ENCODE data around the gene RMDN3. TPM values are rescaled to one million over a fixed set of nuclear protein-coding genes. Genes with fewer than 3 reads are reported as not detected.
A peak's percentile ranks its signal among the peaks of the same experiment; 100 is the strongest.

RMDN3 gene
- total and polyA plus RNA-seq, 9 of the 15 experiments (the other 6 are each of a cell fraction or from before 2014, with no cell fraction given): 8.1 to 38.2 (median 25.9) TPM

DNA sequence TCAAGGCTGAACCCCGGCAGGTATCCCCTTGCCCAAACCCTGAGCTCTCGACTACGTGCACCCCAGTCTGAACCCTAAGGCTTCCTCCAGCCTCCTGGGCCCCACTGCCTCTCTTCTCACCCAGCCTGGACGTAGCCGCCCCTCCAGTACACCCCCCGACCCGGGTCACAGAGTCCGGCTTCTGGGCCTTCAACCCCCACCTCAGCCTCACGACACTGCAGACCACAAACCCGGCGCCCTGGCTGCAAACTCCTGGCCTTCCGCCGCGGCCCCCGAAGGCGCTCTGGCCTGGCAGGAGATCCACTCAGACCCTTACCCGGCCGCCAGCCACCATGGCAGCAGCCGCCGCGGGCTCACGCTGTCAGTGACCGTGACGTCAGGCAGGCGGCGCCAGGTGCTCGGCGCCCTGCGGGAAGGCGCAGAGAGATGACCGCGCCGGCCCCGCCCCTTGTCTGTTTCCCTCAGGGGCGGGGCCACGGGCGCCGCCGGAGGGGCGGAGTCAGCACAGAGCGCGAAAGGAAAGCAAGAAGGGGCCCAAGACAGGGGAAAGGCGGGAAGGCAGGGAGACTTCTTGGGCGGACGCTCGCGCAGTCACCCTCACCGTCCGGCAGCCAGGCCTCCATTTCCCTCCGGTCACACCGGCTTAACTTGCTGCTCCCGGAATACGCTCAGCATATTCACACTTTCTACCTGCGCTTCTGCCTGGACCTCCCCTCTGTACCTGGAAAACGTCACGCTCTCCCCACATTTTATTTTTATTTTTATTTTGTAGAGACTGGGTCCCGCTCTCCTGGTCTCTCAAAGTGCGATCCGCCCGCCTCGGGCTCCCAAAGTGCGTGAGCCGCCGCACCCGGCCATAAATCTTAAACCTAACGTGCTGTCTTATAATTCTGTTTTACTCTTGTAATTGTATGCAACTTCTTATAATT, at the start of gene RMDN3 (continued):
- TF ChIP-seq, protein P1, sequence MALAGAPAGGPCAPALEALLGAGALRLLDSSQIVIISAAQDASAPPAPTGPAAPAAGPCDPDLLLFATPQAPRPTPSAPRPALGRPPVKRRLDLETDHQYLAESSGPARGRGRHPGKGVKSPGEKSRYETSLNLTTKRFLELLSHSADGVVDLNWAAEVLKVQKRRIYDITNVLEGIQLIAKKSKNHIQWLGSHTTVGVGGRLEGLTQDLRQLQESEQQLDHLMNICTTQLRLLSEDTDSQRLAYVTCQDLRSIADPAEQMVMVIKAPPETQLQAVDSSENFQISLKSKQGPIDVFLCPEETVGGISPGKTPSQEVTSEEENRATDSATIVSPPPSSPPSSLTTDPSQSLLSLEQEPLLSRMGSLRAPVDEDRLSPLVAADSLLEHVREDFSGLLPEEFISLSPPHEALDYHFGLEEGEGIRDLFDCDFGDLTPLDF (CRISPR knock-in tag; IDR thresholded peaks at IDR 0.05): peak; percentile 95
- TF ChIP-seq, protein P2, sequence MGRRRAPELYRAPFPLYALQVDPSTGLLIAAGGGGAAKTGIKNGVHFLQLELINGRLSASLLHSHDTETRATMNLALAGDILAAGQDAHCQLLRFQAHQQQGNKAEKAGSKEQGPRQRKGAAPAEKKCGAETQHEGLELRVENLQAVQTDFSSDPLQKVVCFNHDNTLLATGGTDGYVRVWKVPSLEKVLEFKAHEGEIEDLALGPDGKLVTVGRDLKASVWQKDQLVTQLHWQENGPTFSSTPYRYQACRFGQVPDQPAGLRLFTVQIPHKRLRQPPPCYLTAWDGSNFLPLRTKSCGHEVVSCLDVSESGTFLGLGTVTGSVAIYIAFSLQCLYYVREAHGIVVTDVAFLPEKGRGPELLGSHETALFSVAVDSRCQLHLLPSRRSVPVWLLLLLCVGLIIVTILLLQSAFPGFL (CRISPR knock-in tag; IDR thresholded peaks at IDR 0.05): no peak
- TF ChIP-seq BRD4 (IDR thresholded peaks at IDR 0.05): peak; percentile 82; the same call in 1 of the 2 replicates
- TF ChIP-seq PML (IDR thresholded peaks at IDR 0.05; ENCODE audit: low read length): peak; percentile 81
- TF ChIP-seq TCF7 (IDR thresholded peaks at IDR 0.05; ENCODE audit: borderline replicate concordance): no peak
- TF ChIP-seq, protein P3, sequence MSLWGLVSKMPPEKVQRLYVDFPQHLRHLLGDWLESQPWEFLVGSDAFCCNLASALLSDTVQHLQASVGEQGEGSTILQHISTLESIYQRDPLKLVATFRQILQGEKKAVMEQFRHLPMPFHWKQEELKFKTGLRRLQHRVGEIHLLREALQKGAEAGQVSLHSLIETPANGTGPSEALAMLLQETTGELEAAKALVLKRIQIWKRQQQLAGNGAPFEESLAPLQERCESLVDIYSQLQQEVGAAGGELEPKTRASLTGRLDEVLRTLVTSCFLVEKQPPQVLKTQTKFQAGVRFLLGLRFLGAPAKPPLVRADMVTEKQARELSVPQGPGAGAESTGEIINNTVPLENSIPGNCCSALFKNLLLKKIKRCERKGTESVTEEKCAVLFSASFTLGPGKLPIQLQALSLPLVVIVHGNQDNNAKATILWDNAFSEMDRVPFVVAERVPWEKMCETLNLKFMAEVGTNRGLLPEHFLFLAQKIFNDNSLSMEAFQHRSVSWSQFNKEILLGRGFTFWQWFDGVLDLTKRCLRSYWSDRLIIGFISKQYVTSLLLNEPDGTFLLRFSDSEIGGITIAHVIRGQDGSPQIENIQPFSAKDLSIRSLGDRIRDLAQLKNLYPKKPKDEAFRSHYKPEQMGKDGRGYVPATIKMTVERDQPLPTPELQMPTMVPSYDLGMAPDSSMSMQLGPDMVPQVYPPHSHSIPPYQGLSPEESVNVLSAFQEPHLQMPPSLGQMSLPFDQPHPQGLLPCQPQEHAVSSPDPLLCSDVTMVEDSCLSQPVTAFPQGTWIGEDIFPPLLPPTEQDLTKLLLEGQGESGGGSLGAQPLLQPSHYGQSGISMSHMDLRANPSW (CRISPR knock-in tag; IDR thresholded peaks at IDR 0.05): no peak
- TF ChIP-seq NCOA6 (IDR thresholded peaks at IDR 0.05): no peak
- TF ChIP-seq DNMT1 (IDR thresholded peaks at IDR 0.05): no peak
- TF ChIP-seq YY1 (IDR thresholded peaks at IDR 0.05; ENCODE audit: borderline replicate concordance in 1 of 3, control insufficient read depth in 1 of 3, extremely low read depth in 1 of 3, insufficient read depth in 3 of 3, insufficient read length in 1 of 3, insufficient replicate concordance in 2 of 3, low read depth in 1 of 3, low read length in 2 of 3): peak in 2 of 3 experiments; percentile 80 to 86
- no peak for TF ChIP-seq ZNF239 (CRISPR knock-in tag; IDR thresholded peaks at IDR 0.05)
- TF ChIP-seq, protein P4, sequence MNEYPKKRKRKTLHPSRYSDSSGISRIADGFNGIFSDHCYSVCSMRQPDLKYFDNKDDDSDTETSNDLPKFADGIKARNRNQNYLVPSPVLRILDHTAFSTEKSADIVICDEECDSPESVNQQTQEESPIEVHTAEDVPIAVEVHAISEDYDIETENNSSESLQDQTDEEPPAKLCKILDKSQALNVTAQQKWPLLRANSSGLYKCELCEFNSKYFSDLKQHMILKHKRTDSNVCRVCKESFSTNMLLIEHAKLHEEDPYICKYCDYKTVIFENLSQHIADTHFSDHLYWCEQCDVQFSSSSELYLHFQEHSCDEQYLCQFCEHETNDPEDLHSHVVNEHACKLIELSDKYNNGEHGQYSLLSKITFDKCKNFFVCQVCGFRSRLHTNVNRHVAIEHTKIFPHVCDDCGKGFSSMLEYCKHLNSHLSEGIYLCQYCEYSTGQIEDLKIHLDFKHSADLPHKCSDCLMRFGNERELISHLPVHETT (CRISPR knock-in tag; conservative IDR thresholded peaks at IDR 0.05 in 1 of 2, IDR thresholded peaks at IDR 0.05 in 1 of 2): no peak
- TF ChIP-seq MTA1 (IDR thresholded peaks at IDR 0.05; ENCODE audit: borderline replicate concordance): peak; percentile 99
- TF ChIP-seq ZNF324 (CRISPR knock-in tag; IDR thresholded peaks at IDR 0.05): no peak
- TF ChIP-seq CHD1 (IDR thresholded peaks at IDR 0.05; ENCODE audit: low read length): peak; percentile 80
- TF ChIP-seq ZNF431 (CRISPR knock-in tag; IDR thresholded peaks at IDR 0.05): no peak
- no peak for TF ChIP-seq ZC3H4 (CRISPR knock-in tag; IDR thresholded peaks at IDR 0.05; ENCODE audit: borderline replicate concordance)
- TF ChIP-seq, protein P5, sequence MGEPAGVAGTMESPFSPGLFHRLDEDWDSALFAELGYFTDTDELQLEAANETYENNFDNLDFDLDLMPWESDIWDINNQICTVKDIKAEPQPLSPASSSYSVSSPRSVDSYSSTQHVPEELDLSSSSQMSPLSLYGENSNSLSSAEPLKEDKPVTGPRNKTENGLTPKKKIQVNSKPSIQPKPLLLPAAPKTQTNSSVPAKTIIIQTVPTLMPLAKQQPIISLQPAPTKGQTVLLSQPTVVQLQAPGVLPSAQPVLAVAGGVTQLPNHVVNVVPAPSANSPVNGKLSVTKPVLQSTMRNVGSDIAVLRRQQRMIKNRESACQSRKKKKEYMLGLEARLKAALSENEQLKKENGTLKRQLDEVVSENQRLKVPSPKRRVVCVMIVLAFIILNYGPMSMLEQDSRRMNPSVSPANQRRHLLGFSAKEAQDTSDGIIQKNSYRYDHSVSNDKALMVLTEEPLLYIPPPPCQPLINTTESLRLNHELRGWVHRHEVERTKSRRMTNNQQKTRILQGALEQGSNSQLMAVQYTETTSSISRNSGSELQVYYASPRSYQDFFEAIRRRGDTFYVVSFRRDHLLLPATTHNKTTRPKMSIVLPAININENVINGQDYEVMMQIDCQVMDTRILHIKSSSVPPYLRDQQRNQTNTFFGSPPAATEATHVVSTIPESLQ (CRISPR knock-in tag; IDR thresholded peaks at IDR 0.05): no peak
- TF ChIP-seq ZNF224 (CRISPR knock-in tag; IDR thresholded peaks at IDR 0.05): no peak

All from K562 (cell line).